Activated CD8-positive, alpha-beta memory T cell treated with anti-CD3 and anti-CD28 coated beads, Interleukin-2, amount 50 U/mL, for 1 hour (primary cell): ENCODE measurements around the gene CENPF.

Experiments
- DNase-seq: peaks from one replicate; pipeline ENCODE4 v3.0.0-alpha.2; 2020; ENCODE audit errors: extremely low read depth

The CENPF gene

GRCh38 chr1:214617246-214617645 lies 14.3 kb downstream of the CENPF start:
- no peak for DNase-seq

GRCh38 chr1:214617843-214618242 lies 14.8 kb downstream of the CENPF start:
- no peak for DNase-seq

- DNase-seq = no peak
Measured at GRCh38 chr1:214621236-214621635, 18.2 kb downstream of the CENPF start.

GRCh38 chr1:214623430-214623829 lies 20.4 kb downstream of the CENPF start:
- DNase-seq = no peak

- DNase-seq = peak; percentile 19
Measured at GRCh38 chr1:214632091-214632490, 29.1 kb downstream of the CENPF start.

DNA sequence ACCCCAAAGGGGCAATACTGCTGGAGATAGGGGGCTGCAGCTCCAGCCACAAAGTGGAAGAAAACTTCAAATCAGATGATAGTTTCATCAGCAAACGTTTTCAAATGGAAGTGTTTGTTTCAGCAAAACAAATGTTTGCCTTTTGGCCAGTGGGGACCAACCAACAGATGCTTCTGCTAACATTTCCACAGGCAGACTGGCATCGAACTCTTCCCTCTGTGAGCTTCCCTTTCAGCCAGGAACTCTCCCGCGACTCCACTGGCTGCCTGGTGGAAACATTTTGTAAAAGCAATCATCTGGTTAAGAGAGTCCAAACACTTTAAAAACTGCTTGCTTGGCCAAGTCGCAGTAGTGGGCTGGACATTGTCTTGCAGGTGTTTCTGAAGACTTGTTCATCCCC lies 30.7 kb downstream of the CENPF start:
- no peak for DNase-seq

DNA sequence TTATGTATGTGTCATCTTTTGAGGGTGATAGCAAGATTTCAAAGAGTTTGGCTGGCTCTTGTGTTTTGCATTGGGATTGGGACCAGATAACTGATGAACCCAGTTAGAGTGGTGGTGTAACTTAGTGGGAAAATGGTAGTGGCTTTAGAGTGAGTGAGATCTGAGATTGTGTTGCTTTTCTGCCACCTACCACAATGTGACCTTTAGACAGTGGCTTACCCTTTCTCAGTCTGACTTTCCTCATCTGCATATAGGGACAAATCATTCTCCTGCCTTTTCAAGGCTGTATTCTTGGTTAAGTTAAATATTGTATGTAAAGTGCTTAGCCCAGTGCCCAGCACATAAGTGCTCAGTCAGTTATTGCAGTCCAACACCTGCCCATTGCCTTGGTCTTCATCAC lies 31.3 kb downstream of the CENPF start:
- no peak for DNase-seq

DNA sequence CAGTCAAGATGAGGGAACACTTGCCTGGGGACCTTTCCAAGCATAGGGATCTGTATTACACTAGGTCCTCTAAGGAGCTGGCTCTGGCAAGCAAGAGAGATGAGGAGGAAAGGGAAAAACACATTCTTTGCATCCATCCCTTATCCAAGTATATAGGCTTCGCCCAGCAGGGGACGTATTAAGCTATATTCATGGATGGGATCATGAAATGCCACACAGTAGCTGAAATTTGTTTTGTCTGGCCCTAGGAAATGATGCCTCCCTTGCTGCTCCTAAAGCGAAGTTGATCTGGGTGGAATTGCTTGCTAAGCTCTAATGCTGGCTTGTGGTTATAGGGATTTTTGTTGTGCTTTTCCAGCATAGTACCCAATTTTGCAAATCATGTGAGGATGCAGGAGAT lies 32.1 kb downstream of the CENPF start:
- DNase-seq = no peak

GRCh38 chr1:214635506-214635905 lies 32.5 kb downstream of the CENPF start:
- DNase-seq = no peak

- no peak for DNase-seq
Measured at GRCh38 chr1:214636436-214636835, 33.4 kb downstream of the CENPF start.

DNA sequence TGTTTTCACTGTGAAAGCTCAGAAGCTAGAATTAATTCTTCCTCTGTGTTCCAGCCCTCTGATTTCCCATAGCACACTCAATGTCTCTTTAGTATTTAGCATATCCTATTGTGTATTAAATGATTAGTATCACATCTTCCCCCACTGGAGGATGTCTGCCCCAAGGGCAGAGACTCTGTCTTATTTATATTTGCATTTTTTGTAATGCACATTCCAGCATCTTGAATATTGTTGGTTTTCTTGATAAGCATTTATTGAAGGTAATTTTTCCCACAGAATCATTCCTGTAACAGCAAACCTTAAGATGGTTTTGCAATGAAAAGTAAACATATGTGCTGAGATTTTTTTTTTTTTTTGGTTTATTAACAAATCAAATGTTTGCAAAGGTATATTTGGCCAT lies 34.1 kb downstream of the CENPF start:
- DNase-seq = no peak

DNA sequence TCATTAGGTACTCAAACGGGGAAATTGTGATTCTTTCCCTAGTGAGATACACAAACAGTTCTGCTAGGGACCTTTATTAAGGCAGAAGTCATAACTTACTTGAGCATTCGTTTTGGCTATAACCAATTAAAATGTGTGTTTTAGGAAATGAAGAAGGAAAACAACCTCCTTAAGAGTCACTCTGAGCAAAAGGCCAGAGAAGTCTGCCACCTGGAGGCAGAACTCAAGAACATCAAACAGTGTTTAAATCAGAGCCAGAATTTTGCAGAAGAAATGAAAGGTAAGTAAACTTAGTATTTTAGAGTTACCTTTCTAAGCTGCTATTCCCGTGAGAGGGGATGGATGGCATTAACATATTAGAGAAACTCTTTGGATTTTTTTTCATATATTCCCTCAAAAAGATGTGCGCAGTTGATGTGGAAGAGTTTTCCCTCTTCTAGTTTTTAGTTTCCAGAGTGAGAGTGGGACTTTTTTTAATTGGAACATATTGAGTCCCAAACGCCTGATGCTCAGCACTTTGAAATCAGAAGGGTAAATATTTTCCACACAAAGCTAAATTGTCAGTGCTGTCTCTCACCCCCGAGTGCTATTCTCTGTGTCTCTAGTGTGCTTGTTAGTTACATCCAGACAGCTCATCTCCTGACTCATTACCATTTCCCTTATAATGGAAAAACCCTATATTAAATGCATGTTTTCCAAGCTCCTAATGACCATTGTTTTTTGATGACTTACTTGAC lies 34.9 kb downstream of the CENPF start:
- DNase-seq = no peak

DNA sequence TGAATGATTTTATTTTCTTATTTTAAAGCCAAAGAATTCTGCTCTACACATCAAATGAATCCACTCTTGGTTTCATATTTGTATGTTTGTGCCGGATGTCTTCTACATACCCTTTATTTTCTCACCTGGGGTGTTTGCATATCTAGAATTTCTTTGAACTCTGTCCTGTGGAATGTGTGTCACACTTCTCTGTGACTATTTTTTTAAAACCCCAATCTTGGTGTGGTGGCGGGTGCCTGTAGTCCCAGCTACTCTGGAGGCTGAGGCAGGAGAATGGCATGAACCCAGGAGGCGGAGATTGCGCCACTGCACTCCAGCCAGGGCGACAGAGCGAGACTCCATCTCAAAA lies 35.4 kb downstream of the CENPF start:
- DNase-seq = no peak

DNA sequence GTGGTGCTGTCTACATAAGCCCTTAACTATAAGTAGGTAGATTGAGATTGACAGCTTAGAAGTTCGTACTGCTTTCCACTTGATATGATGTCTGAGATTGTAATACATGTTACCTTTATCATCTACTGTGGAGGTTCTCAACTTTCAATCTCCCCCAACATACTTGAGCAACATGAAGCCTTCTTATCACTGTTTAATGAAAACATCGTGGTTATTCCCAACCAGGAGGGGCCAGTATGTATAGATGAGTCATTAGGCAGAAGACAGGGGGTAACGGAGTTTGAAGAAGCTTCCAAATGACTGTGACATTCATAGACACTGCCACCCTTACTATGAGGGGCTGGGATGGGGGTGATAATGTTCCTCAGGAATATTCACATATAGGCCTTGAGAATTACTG lies 36.0 kb downstream of the CENPF start:
- no peak for DNase-seq

GRCh38 chr1:214640431-214641213 lies 37.6 kb downstream of the CENPF start:
- no peak for DNase-seq

DNA sequence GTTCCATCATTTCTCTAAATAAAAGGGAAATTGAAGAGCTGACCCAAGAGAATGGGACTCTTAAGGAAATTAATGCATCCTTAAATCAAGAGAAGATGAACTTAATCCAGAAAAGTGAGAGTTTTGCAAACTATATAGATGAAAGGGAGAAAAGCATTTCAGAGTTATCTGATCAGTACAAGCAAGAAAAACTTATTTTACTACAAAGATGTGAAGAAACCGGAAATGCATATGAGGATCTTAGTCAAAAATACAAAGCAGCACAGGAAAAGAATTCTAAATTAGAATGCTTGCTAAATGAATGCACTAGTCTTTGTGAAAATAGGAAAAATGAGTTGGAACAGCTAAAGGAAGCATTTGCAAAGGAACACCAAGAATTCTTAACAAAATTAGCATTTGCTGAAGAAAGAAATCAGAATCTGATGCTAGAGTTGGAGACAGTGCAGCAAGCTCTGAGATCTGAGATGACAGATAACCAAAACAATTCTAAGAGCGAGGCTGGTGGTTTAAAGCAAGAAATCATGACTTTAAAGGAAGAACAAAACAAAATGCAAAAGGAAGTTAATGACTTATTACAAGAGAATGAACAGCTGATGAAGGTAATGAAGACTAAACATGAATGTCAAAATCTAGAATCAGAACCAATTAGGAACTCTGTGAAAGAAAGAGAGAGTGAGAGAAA lies 38.4 kb downstream of the CENPF start:
- DNase-seq = no peak

DNA sequence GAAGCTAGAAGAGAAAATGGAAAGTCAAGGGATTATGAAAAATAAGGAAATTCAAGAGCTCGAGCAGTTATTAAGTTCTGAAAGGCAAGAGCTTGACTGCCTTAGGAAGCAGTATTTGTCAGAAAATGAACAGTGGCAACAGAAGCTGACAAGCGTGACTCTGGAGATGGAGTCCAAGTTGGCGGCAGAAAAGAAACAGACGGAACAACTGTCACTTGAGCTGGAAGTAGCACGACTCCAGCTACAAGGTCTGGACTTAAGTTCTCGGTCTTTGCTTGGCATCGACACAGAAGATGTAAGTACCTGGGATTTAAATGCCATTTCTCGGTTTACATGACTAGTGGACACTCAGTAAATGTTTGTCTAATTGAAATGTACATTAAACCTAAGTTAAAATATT lies 40.0 kb downstream of the CENPF start:
- no peak for DNase-seq

DNA sequence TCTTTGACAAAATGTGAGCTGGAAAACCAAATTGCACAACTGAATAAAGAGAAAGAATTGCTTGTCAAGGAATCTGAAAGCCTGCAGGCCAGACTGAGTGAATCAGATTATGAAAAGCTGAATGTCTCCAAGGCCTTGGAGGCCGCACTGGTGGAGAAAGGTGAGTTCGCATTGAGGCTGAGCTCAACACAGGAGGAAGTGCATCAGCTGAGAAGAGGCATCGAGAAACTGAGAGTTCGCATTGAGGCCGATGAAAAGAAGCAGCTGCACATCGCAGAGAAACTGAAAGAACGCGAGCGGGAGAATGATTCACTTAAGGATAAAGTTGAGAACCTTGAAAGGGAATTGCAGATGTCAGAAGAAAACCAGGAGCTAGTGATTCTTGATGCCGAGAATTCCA lies 42.7 kb downstream of the CENPF start:
- no peak for DNase-seq

DNA sequence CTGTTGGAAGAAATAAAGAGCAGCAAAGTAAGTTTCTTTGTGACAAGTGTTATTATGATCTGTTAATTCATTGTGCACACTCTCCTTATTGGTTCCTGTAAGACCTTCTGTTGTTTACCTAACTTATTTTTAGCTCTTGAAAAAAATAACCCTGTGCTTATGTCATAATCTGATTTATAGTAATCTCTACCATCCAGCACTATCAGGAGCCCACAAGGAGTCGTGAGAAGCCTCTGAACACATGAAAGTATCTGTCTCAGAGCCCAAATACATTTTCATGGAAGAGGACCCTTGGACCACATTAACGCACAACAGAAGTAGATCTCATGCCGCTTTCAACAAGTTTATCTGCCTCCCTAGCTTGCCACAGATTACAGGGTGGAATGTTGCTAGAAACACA lies 45.8 kb downstream of the CENPF start:
- DNase-seq = no peak

DNA sequence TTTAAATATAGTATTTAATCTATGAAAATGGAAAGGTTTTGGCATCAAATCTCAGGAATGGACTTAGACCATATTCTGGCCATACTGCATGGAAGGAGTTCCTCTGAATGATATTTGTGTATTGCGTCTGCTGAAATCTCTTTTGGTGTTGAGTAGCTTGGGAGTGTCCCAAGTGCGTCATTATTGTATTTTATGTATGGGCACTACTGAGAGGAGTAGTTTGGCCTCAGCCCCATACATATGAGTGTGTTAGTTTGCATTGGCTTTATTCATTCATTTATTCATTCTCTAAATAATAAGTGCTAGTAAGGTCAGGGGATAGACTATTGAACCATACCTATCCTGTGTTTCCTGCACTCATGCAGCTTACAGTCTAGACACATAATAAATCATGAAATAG lies 46.6 kb downstream of the CENPF start:
- no peak for DNase-seq

- no peak for DNase-seq
Measured at GRCh38 chr1:214650664-214651063, 47.7 kb downstream of the CENPF start.

GRCh38 chr1:214657299-214657698 lies 54.3 kb downstream of the CENPF start:
- no peak for DNase-seq

DNA sequence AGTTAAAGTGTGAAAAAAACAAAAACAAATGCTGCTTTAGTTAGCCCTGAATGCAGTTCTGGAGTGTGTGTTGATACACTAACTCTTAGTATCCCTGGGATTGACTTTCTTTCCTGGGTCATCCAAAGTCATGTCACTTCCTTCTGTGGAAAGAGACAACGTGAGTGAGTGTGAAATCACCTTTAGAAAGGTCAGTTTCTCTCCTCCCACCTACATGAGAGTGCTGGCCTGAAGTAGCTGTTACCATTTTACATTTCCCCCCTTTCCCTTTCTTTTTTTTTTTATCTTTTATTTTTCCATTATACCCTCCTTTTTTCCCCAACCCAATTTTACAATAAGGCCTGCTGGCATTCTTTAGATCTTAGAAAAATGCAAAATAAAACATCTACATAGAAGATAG lies 55.2 kb downstream of the CENPF start:
- DNase-seq = no peak
